NCI-H2227 treated with DMSO at 0.1 percent for 48 hours (cell line): ENCODE data around the gene FOXG1.

Experiments used
- DNase-seq: peaks from one replicate; lab custom pipeline; 2025; lab: John Stamatoyannopoulos, UW

Gene FOXG1

GRCh38 chr14:28761438-28762291, 4.9 kb upstream of the FOXG1 start:
- DNase-seq = no peak

- DNase-seq = no peak
These were observed 4.2 kb upstream of the FOXG1 start for GRCh38 chr14:28762303-28762954.

- DNase-seq = no peak
These were observed 3.6 kb upstream of the FOXG1 start for GRCh38 chr14:28762955-28763326.

- no peak for DNase-seq
These were observed 2.8 kb upstream of the FOXG1 start for GRCh38 chr14:28763751-28764256.

- no peak for DNase-seq
These were observed 2.1 kb upstream of the FOXG1 start for GRCh38 chr14:28764257-28765160.

GRCh38 chr14:28765169-28765830, 1.3 kb upstream of the FOXG1 start:
- no peak for DNase-seq

GRCh38 chr14:28765831-28766468, 637 bp upstream of the FOXG1 start:
- no peak for DNase-seq

GRCh38 chr14:28767030-28767852, 654 bp downstream of the FOXG1 start:
- DNase-seq = no peak

GRCh38 chr14:28767853-28768741, 1.5 kb downstream of the FOXG1 start:
- DNase-seq = no peak

- DNase-seq = no peak
These were observed 2.8 kb downstream of the FOXG1 start for GRCh38 chr14:28769276-28769880.

- DNase-seq = no peak
These were observed 3.5 kb downstream of the FOXG1 start for GRCh38 chr14:28770061-28770460.

- DNase-seq = no peak
These were observed 4.0 kb downstream of the FOXG1 start for GRCh38 chr14:28770630-28771029.

- no peak for DNase-seq
These were observed 4.6 kb downstream of the FOXG1 start for GRCh38 chr14:28771168-28771567.

GRCh38 chr14:28772613-28773012, 6.0 kb downstream of the FOXG1 start:
- DNase-seq = no peak

GRCh38 chr14:28773176-28773575, 6.6 kb downstream of the FOXG1 start:
- no peak for DNase-seq

- no peak for DNase-seq
These were observed 7.5 kb downstream of the FOXG1 start for GRCh38 chr14:28773861-28774691.

- DNase-seq = no peak
These were observed 8.5 kb downstream of the FOXG1 start for GRCh38 chr14:28774764-28775735.
